NCI-H524 (cell line): Measurements from ENCODE around the gene DHRS11.

Experiments used
- DNase-seq, 2 experiments: peaks; one replicate each; lab custom pipeline; 2025; lab: John Stamatoyannopoulos, UW

DHRS11 gene

DNA sequence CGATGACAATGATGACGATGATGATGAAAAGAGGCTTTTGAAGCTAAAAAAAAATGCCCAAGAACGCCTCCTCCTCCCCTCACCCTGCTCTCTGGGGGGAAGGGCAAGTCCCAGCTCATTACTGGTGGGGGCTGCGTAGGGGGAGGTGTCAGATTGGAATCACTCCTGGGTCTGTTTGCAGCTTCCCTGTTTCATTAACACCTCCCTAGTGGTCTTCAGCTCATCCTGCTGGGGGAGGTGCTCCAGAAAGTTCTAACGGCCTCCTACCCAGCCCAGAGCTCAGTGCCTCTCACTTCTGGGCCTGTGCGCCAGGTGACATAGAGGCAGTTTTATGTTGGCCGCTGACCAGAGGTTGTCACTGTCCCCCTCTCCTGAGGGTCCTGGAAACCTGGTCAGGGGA lies 22.4 kb downstream of the DHRS11 start:
- no peak for DNase-seq

DNA sequence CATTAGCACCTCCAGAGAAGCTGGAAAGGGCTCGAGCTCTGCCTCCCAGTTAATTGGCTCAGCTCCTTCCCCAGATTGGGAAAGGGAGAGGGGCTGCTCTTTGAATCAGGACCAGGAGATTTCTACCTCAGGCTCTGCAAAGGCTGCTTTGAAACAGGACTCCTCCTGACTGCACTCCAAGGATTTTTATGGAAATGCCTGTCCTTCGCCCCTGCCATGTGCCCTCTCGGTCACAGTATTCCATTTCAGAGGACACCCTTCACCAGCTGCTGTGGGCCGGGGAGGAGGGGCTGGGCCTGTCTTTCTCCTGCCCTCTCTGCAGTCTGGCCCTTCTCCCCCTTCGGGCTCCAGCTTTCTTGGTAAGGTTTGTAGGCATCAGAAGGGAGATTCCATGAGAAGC lies 23.3 kb downstream of the DHRS11 start:
- peak; percentile 23 to 79 for DNase-seq

DNA sequence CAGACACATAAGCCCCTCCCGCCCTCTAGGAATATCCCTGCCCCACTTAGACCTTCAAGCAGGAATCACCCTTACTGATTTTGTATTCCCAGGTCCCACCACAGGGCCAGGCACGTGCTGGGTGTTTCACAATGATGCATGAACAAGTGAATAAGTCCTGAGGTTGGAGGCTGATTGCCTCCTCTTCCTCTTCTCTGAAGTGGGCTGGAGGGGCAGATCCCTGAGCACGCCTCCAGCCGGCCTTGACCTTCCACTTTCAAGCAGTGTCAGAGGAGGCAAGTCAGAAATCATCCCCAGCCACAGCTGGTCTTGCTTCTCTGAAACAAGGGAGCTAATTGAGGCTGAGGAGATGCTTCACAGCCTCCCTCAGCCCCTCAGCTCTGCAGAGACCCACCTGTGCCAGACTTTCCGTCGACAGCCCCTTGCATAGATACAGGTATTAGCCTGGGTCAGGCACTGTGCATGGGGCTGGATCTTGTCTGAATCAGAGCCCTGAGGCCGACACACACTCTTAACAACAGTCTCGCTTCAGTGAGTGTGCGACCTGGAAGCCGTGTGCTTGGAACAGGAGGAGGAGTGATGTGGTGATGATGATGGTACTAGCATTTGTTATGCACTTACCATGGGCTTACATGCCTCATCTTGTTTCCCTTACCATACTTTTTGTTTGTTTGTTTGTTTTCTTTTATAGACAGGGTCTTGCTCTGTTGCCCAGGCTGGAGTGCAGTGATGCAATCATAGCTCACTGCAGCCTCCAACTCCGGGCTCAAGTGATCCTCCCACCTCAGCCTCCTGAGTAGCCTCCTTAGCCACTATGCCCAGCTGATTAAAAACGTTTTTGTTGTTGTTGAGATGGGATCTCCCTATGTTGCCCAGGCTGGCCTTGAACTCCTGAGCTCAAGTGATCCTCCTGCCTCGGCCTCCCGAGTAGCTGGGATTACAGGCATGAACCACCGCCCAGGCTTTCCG lies 24.7 kb downstream of the DHRS11 start:
- DNase-seq = no peak

DNA sequence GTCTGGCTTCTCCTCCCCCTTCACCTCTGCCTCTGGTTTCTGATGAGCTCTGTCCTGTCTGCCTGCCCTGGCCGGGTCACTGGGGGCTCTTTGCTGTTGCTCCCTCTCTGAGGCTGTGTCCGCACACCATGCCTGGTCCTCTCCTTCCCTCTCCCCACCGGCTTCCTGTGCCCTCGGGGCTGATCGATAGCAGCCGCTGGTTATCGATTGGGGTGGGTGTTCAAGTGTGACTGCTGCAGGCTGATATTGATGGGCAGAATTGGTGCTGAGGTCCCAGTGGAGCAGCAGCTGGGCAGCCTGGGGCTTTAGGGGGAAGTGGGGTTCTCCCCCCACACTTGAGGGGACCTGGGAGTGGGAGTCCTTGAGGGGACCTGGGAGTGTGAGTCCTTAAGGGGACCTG lies 26.1 kb downstream of the DHRS11 start:
- DNase-seq = no peak

DNA sequence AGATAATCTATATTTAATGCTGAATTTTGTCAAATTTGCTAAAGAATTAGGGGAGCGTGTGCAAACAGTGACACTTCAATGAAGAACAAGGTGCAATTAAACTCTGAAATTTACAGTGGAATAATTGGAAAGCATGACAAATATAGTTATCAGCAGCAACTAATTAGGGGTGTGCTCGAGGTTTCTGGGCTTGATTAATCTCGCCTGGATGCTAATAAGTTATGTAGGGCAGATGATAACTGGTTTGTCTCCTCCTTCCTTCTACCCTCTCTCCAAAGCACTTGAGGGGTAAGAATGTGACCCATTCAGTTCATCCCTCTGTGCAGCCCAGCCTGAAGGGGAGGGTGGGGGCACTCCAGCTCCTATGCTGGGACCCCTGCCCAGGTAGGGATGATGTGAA lies 31.6 kb downstream of the DHRS11 start:
- no peak for DNase-seq

DNA sequence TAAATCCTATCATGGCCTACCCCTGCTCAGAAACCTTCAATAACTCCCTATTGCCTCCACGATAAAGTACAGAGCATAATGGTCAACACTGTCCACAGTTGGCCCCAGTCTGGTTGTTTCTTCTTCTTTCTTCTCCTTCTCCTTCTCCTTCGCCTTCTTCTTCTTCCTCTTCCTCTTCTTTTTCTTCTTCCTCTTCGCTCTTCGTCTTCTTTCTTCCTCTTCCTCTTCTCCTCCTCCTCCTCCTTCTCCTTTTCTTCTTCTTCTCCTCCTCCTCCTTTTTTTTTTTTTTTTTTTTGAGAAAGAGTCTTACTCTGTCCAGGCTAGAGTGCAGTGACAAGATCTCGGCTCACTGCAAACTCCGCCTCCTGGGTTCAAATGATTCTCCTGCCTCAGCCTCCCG lies 33.5 kb downstream of the DHRS11 start:
- no peak for DNase-seq

DNA sequence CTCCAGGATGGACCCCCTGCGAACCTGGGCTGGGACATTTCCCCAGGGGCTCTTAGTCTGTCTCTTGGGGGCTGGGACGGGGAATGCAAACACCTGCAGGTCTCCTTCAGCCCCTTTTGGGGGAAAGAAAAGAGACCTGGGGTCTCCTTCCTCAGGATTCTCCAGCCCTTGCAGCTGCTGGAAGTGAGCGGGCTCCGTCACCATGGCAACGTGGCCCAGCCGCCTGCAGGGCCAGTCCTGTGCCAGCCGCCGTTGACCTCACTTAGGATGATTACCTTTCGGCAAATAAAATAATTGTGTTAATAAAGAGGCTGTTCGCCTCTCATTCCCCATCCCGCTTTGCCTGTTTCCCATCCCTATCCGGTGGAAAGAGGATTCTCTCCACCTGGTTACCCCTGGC lies 35.4 kb downstream of the DHRS11 start:
- peak in 1 of 2 experiments; percentile 15 for DNase-seq

DNA sequence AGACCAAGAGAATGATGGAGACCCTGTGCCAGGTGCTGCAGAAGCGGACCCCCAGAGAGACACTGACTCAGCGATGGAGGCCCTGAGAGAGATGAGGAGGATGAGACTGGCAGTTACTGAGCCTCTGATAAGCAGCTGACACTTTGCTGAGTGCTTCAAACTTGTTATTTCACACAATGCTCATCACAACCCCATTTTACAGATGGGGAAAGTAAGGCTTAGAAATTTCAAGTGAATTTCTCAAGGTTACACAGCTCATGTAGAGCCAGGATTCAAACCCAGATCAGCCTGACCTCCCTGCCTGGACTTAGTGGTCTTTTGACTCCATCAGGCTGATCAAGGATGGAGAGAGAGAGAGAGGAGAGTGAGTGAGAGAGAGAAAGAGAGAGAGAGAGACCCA lies 36.9 kb downstream of the DHRS11 start:
- DNase-seq = no peak

DNA sequence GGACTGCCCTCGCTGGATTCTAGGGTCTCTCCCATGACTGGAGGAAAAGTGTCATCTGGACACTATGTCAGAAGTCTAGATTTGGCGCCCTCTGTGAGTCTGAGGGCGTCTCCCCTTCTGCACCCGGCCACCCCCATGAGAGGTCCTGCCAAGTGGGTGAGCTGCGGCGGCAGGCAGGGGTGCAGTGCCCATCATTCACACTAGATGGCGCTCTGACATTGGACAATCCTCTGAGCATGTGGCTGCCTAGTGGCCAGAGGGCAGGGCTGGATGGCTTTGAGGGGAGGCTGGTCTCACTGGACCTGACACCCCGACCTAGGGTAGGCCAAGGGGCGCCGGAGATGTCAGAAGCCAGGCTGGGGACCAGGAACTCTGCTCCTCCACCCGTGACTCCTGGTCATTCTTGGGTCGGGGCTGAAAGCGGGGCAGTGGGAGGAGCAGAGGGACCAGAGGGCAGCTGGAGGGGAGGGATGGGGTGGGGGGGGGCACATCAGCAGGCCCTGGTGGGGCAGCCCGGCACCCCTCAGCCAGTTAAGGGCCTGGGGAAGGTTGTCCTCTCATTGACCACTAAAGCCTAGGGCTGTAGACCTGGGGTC lies 37.7 kb downstream of the DHRS11 start:
- DNase-seq = peak; percentile 60 to 77

DNA sequence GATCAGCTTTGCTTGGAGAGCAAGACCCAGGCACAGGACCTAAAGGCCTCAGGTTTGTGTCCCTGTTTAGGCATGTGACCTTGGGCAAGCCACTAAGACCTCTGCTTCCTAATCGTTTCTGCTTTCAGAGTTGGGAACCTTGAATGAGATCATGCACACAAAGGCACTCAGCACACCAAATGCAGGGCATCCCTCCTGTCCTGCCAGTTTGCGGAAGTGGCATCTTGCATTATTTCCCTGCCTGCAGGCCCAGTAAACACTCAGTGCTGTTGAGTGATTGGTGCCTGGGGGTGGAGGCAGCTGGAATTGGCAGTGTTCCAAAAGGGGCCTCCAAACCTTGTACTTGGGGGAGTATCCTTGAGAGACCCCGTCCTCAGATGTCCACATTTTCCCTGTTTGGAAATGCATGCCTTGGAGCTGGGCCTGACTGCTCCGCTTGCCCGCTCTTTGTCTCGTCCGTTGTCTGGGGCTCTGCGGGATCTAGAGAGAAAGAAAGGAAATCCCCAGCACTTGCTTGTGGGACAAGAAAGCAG lies 38.4 kb downstream of the DHRS11 start:
- no peak for DNase-seq

DNA sequence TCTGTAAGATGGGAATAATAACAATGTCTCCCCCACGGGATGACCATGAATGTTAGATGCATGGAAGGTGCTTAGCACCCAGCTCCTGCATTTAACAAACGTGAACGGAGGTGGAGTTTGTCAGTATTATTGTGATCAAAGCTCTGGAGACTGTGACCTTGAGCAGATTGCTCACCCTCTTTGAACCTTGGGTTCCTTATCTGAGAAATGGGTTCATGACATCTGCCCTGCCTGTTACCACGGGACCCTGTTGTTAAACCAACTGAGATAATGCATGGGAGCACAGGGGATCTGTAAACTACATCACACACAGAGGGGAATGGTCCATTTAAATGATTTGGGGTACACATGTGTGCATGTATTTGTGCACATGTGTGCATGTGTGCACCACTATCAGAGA lies 39.3 kb downstream of the DHRS11 start:
- no peak for DNase-seq

DNA sequence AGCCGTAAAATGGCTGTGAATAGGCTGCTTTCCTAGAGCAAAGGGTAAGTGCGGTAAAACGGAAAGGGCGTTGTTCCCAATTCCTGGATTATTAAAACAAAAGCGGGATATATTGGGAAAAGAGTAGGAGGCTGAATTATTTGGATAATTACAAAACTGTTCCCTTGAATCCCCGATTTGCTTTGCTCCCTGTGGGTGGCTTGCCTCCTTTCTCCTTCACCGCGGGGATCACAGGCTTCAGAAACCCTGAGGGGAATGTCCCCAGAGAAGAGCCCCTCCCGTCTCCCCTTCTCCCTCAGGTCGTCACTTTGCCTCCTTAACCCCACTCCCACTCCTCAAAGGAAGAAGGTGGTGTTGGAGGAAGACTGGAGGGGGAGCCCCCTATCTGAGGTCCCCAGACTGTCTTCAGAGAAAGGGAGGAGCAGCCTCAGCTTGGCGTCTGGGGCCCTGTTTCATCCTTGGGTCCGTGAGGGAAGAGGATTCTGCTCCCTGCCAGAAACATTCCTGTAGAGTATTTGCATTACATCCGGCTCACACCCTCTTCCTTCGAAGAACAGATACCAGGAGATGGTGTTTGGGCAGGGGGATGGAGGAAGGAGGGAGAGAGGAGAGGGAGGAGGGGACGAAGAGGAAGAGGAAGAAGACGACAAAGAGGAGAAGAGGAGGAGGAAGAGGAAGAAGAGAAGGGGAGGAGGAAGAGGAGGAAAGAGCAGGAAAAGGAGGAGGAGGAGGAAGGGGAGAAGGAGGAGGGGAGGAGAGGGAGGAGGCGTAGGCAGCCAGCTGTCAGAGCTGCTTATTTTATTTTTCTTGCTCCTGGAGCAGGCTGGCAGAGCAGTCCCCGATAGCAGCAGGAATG lies 41.5 kb downstream of the DHRS11 start:
- DNase-seq = no peak

DNA sequence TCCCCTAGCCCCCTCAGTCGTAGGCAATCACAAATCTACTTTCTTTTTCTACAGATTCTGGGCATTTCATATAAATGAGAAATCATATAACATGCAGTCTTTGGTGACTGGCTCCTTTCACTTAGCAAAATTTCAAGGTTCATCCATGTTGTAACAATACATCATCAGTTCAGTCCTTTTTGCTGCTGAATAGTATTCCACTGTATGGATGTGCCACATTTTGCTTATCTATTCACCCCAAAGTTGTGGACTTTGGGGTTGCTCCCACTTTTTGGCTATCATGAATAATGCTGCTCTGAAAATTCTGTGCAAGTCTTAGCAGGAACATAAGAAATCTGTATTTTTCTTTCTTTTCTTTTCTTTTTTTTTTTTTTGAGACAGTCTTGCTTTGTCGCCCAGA lies 48.7 kb downstream of the DHRS11 start:
- no peak for DNase-seq

DNA sequence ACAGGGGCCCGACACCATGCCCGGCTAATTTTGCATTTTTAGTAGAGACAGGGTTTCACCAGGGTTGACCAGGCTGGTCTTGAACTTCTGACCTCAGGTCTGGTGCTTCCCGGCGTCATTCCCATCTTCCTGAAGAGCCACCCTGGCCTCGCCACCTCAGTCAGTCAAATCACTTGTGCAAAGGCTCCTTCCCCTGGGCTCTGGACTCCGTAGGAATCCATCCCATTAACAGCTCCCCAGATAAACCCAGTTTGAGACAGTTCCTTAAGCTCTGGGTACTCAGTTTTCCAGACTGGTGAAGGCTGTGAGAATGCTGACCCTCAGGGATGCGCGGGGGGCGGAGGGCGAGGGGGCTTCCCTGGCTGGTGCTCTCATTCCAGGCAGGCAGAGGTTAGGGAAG lies 49.2 kb downstream of the DHRS11 start:
- no peak for DNase-seq

DNA sequence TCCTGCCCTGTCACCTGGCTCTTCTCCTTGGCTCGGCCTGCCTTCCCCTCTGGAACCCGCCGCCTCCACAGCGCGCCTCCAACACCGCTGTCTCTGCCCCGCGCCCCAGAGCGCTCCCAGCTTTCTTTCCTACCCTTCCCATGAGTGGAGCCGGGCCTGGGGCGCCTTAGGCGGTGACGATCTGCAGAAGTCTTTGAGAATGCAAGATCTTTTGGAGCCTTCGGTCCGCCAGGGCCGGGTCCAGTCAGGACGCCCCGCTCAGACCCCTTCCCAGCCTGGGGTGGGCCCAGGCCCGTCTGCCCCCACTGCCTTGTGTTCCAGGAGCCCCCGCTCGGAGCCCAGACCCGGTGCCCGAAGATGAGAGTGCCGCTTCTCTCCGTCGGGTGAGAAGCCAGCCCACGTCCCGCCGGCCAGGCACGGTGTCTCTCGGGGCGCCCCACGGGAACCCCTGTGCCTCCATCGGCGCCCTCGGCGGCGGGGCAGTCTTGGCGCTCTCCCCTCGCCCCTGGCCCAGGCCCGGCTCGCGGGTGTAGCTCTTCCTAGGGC lies 49.7 kb downstream of the DHRS11 start:
- no peak for DNase-seq

DNA sequence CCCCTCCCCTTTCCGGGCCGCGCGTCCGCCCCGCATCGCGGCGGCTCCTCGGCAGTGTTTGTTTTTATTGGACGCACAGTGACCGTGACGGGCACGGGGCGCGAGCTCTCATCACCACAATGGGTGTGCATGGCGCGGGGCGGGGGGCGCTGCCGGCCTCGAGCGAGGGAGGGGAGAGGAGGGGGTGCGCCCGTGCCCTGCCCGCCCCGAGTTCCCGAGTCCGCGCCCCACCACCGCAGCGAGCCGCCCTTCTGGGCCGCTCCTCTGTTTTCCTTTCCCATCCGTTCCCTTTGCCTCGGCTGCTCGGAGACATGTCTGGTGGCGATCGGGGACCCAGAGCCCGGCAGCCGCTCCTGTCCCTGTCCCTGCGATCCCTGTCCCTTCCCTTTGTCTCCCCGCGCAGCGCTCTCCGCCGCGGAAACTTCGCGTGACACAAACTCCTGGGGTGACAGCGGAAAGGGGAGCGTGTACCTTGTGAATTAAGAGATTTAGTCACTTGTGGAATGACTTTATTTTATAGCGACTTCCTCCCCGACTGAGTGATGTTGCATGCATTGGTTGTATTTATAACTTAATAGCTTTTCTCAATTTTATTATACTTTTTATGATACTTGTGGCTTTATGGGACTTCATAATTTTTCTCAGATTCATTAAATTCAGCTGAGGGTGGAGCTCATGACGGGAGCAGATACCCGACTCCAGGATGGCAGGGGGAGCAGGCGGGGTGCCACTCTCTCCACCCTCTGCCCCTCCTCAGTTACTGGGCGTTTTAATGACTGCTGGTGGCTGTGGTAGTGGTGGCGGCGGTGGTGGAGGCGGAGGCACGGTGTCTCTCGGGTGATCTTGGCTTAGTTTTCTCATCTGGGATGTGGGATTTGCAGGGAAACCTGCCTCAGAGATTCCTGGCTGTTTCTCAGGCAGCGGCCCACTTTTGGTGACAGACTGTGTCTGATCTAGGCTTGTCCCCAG lies 50.5 kb downstream of the DHRS11 start:
- DNase-seq = peak; percentile 33 to 50

DNA sequence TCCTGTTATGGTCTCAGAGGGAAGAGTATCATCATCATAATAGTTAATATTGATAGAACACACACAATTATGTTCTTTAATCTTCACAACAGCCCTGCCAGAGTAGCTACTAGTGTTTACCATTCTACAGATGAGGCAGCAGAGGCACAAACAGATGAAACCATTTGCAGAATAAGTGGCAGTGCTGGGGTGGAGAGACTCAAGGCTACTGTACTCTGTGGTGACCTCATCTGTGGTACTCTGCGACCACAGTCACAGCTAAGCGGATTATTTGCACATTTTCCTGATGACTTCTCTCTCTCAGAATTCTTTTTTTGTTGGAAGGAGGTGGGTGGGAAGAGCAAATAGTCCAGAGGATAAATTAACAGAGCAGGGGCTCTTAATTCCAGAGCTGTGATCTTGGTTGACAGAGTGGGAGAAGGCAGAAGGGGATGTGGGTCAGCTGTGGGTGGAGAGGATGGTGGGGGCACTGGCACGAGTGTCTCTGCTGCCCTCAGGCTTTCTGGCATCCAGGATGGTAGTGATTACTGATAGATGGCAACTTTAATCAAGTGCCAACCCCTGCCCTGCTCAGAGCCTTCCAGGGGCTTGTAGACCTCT lies 51.5 kb downstream of the DHRS11 start:
- no peak for DNase-seq

DNA sequence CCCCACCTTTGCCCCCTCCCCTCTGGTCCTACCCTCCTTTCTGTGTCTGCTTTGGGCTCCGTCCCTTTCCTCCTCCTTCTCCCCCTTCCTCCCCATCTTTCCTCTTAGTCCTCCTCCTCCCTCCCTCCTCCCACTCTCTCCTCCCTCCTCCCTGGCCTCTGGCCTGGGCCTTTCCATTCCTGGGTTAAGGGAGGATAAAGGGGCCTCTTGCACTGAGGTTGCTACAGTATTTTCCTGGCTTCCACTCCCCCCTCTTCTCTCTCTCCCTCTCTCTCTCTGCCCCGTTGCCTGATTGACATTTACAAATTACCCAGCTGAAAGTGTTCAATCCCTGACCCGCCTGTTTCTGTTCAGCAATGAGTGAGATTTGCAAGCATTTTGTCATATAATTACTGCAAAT lies 53.7 kb downstream of the DHRS11 start:
- no peak for DNase-seq

DNA sequence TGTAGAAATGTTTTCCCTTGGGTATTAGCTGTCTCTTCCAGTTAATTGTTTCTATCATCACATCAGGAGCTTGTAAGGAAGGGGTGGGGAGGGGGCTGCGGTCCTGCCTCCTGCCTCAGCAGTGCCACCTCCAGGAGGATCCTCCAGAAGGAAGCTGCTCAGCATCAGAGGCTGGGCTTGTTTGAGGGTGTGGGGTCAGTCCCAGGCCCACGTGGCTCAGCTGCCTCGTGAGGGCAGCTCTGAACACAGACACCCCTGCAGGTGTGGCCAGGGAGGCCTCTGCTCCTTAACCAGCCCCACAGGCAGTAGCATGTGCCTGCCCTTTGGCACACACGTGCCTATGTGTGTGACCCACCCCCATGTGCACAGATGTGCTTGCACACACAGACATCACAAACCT lies 56.0 kb downstream of the DHRS11 start:
- DNase-seq = peak in 1 of 2 experiments; percentile 15

DNA sequence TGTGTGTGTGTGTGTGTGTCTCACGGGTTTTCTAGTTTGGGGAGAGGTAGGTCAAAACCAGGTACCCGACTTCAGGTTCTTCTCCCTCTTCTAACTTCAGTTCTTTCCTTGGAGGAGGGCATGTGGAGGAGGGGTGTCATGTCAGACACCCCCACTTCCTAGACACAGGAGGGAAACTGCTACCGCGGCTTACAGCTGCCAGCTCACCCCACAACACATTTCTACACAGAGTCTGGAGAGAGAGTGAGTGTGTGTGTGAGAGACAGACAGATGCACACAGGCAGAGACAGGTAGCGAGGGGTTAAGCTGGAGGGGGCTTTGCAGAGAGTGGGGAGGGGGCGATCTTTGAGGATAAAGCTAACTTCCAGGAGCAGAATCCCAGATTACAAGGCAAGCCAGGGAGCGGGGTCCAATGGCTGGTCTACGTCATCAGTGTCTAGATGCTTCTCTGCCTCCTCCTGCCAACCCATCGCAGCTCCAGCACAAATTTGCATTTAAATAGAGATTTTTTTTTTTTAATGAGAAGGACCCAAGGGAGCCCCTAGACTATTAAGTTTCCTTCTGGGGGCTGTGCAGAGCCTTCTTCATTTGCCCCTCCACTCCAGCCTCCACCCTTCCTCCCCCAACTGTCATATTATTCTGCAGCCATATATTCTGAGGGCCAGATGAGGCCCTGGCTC lies 58.6 kb downstream of the DHRS11 start:
- peak; percentile 19 to 67 for DNase-seq
